ENCODE results near the gene BCL7C. TPM values are rescaled to one million over a fixed set of nuclear protein-coding genes. Genes with fewer than 3 reads are reported as not detected.

Gene BCL7C
- total RNA-seq, 1 donor from 2014 or later, result 37.6 TPM

GRCh38 chr16:30927789-30928378 is 34.0 kb upstream of the BCL7C start:
- Mint-ChIP-seq H3K36me3 (ENCODE audit: unreplicated experiment) (peaks cover 15% of the 10 kb centered on the region), H3K9me3 (ENCODE audit: unreplicated experiment) (no peaks in the 10 kb centered on the region), H3K27me3 (ENCODE audit: unreplicated experiment) (no peaks in the 10 kb centered on the region), H3K27ac (ENCODE audit: unreplicated experiment) (no peak overlapping the region), H3K4me1 (ENCODE audit: unreplicated experiment) (peaks cover 10% of the 10 kb centered on the region), H3K4me3 (ENCODE audit: unreplicated experiment) (no peak overlapping the region)
- no peak for TF ChIP-seq CTCF (IDR thresholded peaks at IDR 0.05)
- no peak for DNase-seq (ENCODE audit: extremely low spot score, unreplicated experiment)

- Mint-ChIP-seq H3K27ac (ENCODE audit: unreplicated experiment) (no peak overlapping the region), H3K4me3 (ENCODE audit: unreplicated experiment) (no peak overlapping the region), H3K27me3 (ENCODE audit: unreplicated experiment) (no peaks in the 10 kb centered on the region), H3K36me3 (ENCODE audit: unreplicated experiment) (peaks cover 10% of the 10 kb centered on the region), H3K4me1 (ENCODE audit: unreplicated experiment) (peaks cover 10% of the 10 kb centered on the region), H3K9me3 (ENCODE audit: unreplicated experiment) (no peaks in the 10 kb centered on the region)
- DNase-seq (ENCODE audit: extremely low spot score, unreplicated experiment), result no peak
- TF ChIP-seq CTCF (IDR thresholded peaks at IDR 0.05), result no peak
Measured at GRCh38 chr16:30926937-30927788, 33.3 kb upstream of the BCL7C start.

- Mint-ChIP-seq H3K27ac (ENCODE audit: unreplicated experiment) (peak overlapping the region; percentile 33), H3K4me3 (ENCODE audit: unreplicated experiment) (no peak overlapping the region), H3K36me3 (ENCODE audit: unreplicated experiment) (peaks cover 10% of the 10 kb centered on the region), H3K4me1 (ENCODE audit: unreplicated experiment) (peaks cover 10% of the 10 kb centered on the region), H3K27me3 (ENCODE audit: unreplicated experiment) (no peaks in the 10 kb centered on the region), H3K9me3 (ENCODE audit: unreplicated experiment) (no peaks in the 10 kb centered on the region)
- TF ChIP-seq CTCF (IDR thresholded peaks at IDR 0.05), result no peak
- DNase-seq (ENCODE audit: extremely low spot score, unreplicated experiment), result no peak
Measured at GRCh38 chr16:30925995-30926811, 32.3 kb upstream of the BCL7C start.

GRCh38 chr16:30925632-30925987 is 31.7 kb upstream of the BCL7C start:
- DNase-seq (ENCODE audit: extremely low spot score, unreplicated experiment), result no peak
- H3K27ac Mint-ChIP-seq (ENCODE audit: unreplicated experiment), result no peak overlapping the region
- peaks cover 12% of the 10 kb centered on the region for H3K4me1 Mint-ChIP-seq (ENCODE audit: unreplicated experiment)
- peaks cover 7% of the 10 kb centered on the region for H3K36me3 Mint-ChIP-seq (ENCODE audit: unreplicated experiment)
- no peak for TF ChIP-seq CTCF (IDR thresholded peaks at IDR 0.05)
- no peaks in the 10 kb centered on the region for H3K9me3 Mint-ChIP-seq (ENCODE audit: unreplicated experiment)
- H3K4me3 Mint-ChIP-seq (ENCODE audit: unreplicated experiment), result no peak overlapping the region
- no peaks in the 10 kb centered on the region for H3K27me3 Mint-ChIP-seq (ENCODE audit: unreplicated experiment)

All from osteocyte (in vitro differentiated cells).